Activated B cell treated with CpG ODN at 0.5 μM for 24 hours (primary cell): Measurements from ENCODE around the gene LARP4. TPM values are rescaled to one million over a fixed set of nuclear protein-coding genes. Genes with fewer than 3 reads are reported as not detected.
"Not testable (repeated sequence)": the region's sequence is repeated elsewhere in the genome, so short reads cannot be mapped to it uniquely, and the experiment has no call there.

Source experiments
- ATAC-seq: fragments of 200-7000 bp; cut with Tn5 transposase; one replicate; pipeline ENCODE4 v1.10.0; 2021; ENCODE audit warnings: low read depth, mild to moderate bottlenecking, moderate library complexity
- CTCF ChIA-PET: fragments of 350-600 bp; sonication (Branson Sonifier 250); formaldehyde crosslinking; loops from one replicate; lab custom pipeline; 2021; ENCODE audit warnings: antibody characterized with exemption; lab: Charles Lee
- POLR2A ChIA-PET: fragments of 350-600 bp; sonication (Branson Sonifier 250); formaldehyde crosslinking; loops from one replicate; lab custom pipeline; 2021; ENCODE audit warnings: antibody characterized with exemption; lab: Charles Lee
- DNase-seq: peaks from one replicate; pipeline ENCODE4 v3.0.0; 2022
- H3K27ac Mint-ChIP-seq: one replicate; pipeline ENCODE4 v1.8.0; 2020; ENCODE audit warnings: mixed read lengths
- H3K27me3 Mint-ChIP-seq: one replicate; pipeline ENCODE4 v1.8.0; 2021; ENCODE audit warnings: mixed read lengths
- H3K36me3 Mint-ChIP-seq: one replicate; pipeline ENCODE4 v1.8.0; 2021; ENCODE audit warnings: low read depth, mixed read lengths
- H3K4me1 Mint-ChIP-seq: one replicate; pipeline ENCODE4 v1.8.0; 2021; ENCODE audit warnings: mixed read lengths
- H3K4me3 Mint-ChIP-seq: one replicate; pipeline ENCODE4 v1.8.0; 2020; ENCODE audit warnings: mild to moderate bottlenecking, mixed read lengths
- H3K9me3 Mint-ChIP-seq: one replicate; pipeline ENCODE4 v1.8.0; 2020; ENCODE audit warnings: mixed read lengths
- CTCF ChIP-seq: fragments of 200-600 bp; IDR thresholded peaks from one replicate; pipeline ENCODE4 v1.8.0; 2022; ENCODE audit warnings: antibody characterized with exemption, mild to moderate bottlenecking
- intact Hi-C: fragments of 100-400 bp; cut with micrococcal nuclease; formaldehyde crosslinking; loops from one replicate; pipeline ENCODE4 v1.15.1; 2024
- total RNA-seq: library from RNA; stranded (reverse); gene quantifications from 2 replicates; pipeline ENCODE4 v1.2.3, GENCODE V29; 2022

LARP4 gene
- total RNA-seq, 1 donor from 2014 or later, result 56.3 TPM

DNA sequence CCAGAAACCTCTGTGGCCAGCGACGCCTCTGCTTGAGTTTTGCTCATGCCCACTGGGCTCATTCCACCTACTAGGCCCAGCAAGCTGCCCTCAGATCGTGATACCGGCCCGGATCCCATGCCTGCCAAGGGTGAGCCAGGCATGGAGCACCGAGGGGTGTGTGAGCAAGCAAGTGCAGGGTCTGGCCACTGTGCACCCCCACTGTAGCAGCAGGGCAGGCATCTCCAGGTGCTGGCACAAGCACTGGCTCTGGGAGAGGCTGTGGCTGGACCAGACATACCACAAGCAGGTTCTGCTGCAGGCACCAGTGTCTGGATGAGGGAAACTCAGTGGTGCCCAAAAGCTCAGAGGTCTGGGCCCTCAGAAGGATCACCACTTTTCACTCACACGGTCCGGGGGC, 24.9 kb upstream of the LARP4 start:
- CTCF ChIA-PET, result no interaction called here
- ATAC-seq (no peak), DNase-seq (no peak)
- no peaks in the 10 kb centered on the region for H3K27me3 Mint-ChIP-seq
- POLR2A ChIA-PET, result no interaction called here
- no peak for TF ChIP-seq CTCF
- no peaks in the 10 kb centered on the region for H3K36me3 Mint-ChIP-seq
- no peaks in the 10 kb centered on the region for H3K9me3 Mint-ChIP-seq
- H3K27ac Mint-ChIP-seq, result no peak overlapping the region
- no peaks in the 10 kb centered on the region for H3K4me1 Mint-ChIP-seq
- intact Hi-C loops, result no loop called here
- no peak overlapping the region for H3K4me3 Mint-ChIP-seq

DNA sequence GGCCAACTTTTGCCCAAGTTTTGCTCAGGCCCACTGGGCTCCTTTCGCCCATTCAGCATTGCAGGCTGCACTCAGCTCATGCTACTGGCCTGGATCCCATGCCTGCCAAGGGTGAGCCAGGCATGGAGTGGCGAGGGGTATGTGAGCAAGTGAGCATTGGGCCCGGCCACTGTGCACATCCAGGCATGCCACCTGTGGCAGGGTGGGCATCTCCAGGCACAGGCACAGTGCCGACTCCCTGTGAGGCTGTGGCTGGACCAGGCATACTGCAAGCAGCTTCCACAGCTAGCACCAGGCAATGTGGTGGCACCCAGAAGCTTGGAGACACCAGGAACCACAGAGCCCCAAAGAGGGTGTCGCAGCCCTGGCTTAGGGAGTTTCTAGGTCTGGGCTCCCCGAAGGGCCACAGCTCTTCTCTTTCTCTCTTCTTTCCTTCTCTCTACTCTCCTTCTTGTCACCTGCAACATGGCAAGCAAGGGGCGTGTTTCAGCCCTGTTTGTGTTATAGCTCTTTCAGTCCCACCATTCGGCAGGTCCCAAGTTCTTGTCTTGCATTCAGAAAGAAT, 19.8 kb upstream of the LARP4 start:
- no peaks in the 10 kb centered on the region for H3K9me3 Mint-ChIP-seq
- ChIA-PET POLR2A (interaction anchor here (0.6 kb wide), 1 partner anchor 549 kb away, joined by 4 read pairs; no protein-coding TSS in a partner anchor), CTCF (no interaction called here)
- H3K36me3 Mint-ChIP-seq, result no peaks in the 10 kb centered on the region
- no peak overlapping the region for H3K27ac Mint-ChIP-seq
- ATAC-seq (no peak), DNase-seq (no peak)
- no peaks in the 10 kb centered on the region for H3K27me3 Mint-ChIP-seq
- no peak for TF ChIP-seq CTCF
- no peak overlapping the region for H3K4me3 Mint-ChIP-seq
- H3K4me1 Mint-ChIP-seq, result peaks cover 5% of the 10 kb centered on the region
- intact Hi-C loops, result no loop called here

- no peak overlapping the region for H3K27ac Mint-ChIP-seq
- no peaks in the 10 kb centered on the region for H3K27me3 Mint-ChIP-seq
- no peaks in the 10 kb centered on the region for H3K9me3 Mint-ChIP-seq
- ChIA-PET CTCF (no interaction called here), POLR2A (no interaction called here)
- no peak for DNase-seq
- TF ChIP-seq CTCF, result no peak
- peaks cover 6% of the 10 kb centered on the region for H3K4me1 Mint-ChIP-seq
- intact Hi-C loops, result no loop called here
- H3K36me3 Mint-ChIP-seq, result no peaks in the 10 kb centered on the region
- no peak overlapping the region for H3K4me3 Mint-ChIP-seq
- ATAC-seq, result no peak
Measured at GRCh38 chr12:50387487-50387886, 13.2 kb upstream of the LARP4 start.

GRCh38 chr12:50387972-50388478, 12.7 kb upstream of the LARP4 start:
- no peak for DNase-seq
- Mint-ChIP-seq H3K4me1 (peaks cover 6% of the 10 kb centered on the region), H3K27me3 (no peaks in the 10 kb centered on the region), H3K9me3 (no peaks in the 10 kb centered on the region), H3K4me3 (no peak overlapping the region), H3K36me3 (no peaks in the 10 kb centered on the region), H3K27ac (no peak overlapping the region)
- POLR2A ChIA-PET, result no interaction called here
- TF ChIP-seq CTCF, result no peak
- CTCF ChIA-PET, result no interaction called here
- no peak for ATAC-seq
- intact Hi-C loops, result no loop called here

- H3K4me3 Mint-ChIP-seq, DNase-seq, POLR2A ChIA-PET, H3K9me3 Mint-ChIP-seq, H3K4me1 Mint-ChIP-seq, intact Hi-C loops, ATAC-seq, H3K27me3 Mint-ChIP-seq, H3K27ac Mint-ChIP-seq, H3K36me3 Mint-ChIP-seq, CTCF ChIA-PET: not testable (repeated sequence)
Measured at GRCh38 chr12:50388793-50389192, 11.9 kb upstream of the LARP4 start.

DNA sequence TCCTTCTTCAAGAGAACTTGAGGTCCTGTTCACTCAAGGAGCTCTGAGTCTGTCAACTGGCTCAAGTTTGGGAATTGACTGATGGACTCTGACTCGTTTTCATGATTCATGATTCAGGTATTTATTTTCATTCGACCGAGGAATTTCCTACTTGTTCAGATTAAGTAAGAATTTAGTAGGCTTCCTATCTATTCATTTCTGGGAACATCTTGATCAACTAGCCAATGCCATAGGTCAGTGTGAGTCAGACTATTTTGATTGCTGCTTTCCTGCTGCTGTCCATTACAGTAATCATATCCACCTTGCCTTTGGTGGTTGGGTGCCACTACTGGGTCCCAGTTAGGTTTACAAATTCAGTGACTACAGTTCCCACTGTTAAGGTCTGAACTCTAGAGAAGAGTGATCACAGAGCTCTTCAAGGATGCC, 10.4 kb upstream of the LARP4 start:
- Mint-ChIP-seq H3K4me1 (peaks cover 6% of the 10 kb centered on the region), H3K27me3 (no peaks in the 10 kb centered on the region), H3K9me3 (no peaks in the 10 kb centered on the region), H3K4me3 (no peak overlapping the region), H3K27ac (no peak overlapping the region), H3K36me3 (no peaks in the 10 kb centered on the region)
- CTCF ChIA-PET, result no interaction called here
- POLR2A ChIA-PET, result no interaction called here
- intact Hi-C loops, result no loop called here
- no peak for DNase-seq
- ATAC-seq, result no peak
- TF ChIP-seq CTCF, result no peak
